Stomach (tissue), 9 donors: ENCODE data around the gene SCARB1. TPM values are rescaled to one million over a fixed set of nuclear protein-coding genes. Genes with fewer than 3 reads are reported as not detected.

Experiments
- DNase-seq, 2 donors: peaks; one replicate each; pipeline versions ENCODE4 v3.0.0 to v3.0.0-alpha.2; 2013 to 2019
- H3K27ac ChIP-seq, 5 donors: fragments of 200-600 bp in 4 of 5; sonication (generic) in 4 of 5; one replicate each; pipeline ENCODE4 v1.5.1; 2013 to 2019; ENCODE audit warnings: mild to moderate bottlenecking in 1 of 5, moderate library complexity in 1 of 5
- H3K27me3 ChIP-seq, 3 donors: fragments of 200-600 bp; sonication (generic); one replicate each; pipeline ENCODE4 v1.5.1; 2017 to 2019; ENCODE audit warnings: mixed run types in 1 of 3
- H3K36me3 ChIP-seq, 4 donors: fragments of 200-600 bp; sonication (generic); 1 replicate in 3 of 4; 2 replicates in 1 of 4; pipeline ENCODE4 v1.5.1; 2016 to 2019
- H3K4me1 ChIP-seq, 4 donors: fragments of 200-600 bp; sonication (generic); one replicate each; pipeline ENCODE4 v1.5.1; 2016 to 2019
- H3K4me3 ChIP-seq, 4 donors: fragments of 200-600 bp; sonication (generic) in 3 of 4; one replicate each; pipeline ENCODE4 v1.5.1; 2016 to 2019; ENCODE audit warnings: mild to moderate bottlenecking in 1 of 4
- H3K9me3 ChIP-seq, 4 donors: fragments of 200-600 bp; sonication (generic); one replicate each; pipeline ENCODE4 v1.5.1; 2016 to 2019
- EP300 ChIP-seq: sonication (generic); formaldehyde crosslinking; IDR thresholded peaks from one replicate; pipeline ENCODE4 v1.6.1; 2017; ENCODE audit warnings: antibody characterized with exemption
- POLR2A ChIP-seq, 4 donors: fragments of 450-650 bp; IDR thresholded peaks; one replicate each; pipeline ENCODE4 v1.6.1; 2016; ENCODE audit warnings: antibody characterized with exemption in 4 of 4, control low read depth in 2 of 4, mild to moderate bottlenecking in 1 of 4, moderate library complexity in 1 of 4
- POLR2AphosphoS5 ChIP-seq, 3 donors: sonication (generic); formaldehyde crosslinking; IDR thresholded peaks; one replicate each; pipeline ENCODE4 v1.6.1; 2016; ENCODE audit warnings: antibody characterized with exemption in 3 of 3
- WGBS, 5 donors: extraction: QIAGEN DNeasy Blood & Tissue Kit in 3 of 5; methylation state at CpG; one replicate each; pipeline versions ENCODE4 v1.1.5 to v1.1.7; 2013 to 2018; 5-methylcytosine and 5-hydroxymethylcytosine counted together
- intact Hi-C: fragments of 100-400 bp; cut with DNase I; formaldehyde crosslinking; loops from one replicate; pipeline ENCODE4 v1.15.1; 2023; ENCODE audit warnings: low total_unique reads
- polyA plus RNA-seq, 3 donors: library from polyadenylated mRNA; stranded (reverse); fragments of 200-250 nt; gene quantifications; one replicate each; pipeline ENCODE4 v1.2.3, GENCODE V29; 2013
- total RNA-seq, 5 donors: library from RNA; depleted of rRNA; stranded (reverse); fragments of >200 nt; gene quantifications; one replicate each; pipeline versions ENCODE4 v1.1.0 to v1.2.3, GENCODE V29; 2014 to 2016
- TF ChIP-seq, protein P1 (sequence below), 7 experiments: fragments of 450-650 bp in 4 of 7; fragments of 200-600 bp in 3 of 7; sonication (generic) in 3 of 7; IDR thresholded peaks; one replicate each; pipeline ENCODE4 v1.5.1; 2016 to 2019; ENCODE audit warnings: antibody characterized with exemption in 7 of 7, control low read depth in 2 of 7, mild to moderate bottlenecking in 1 of 7
- donor health status: healthy with polysubstance abuse.
- donor health status: Bipolar disorder and iron deficiency.
- donor health status: healthy.

The SCARB1 gene
- total and polyA plus RNA-seq, 8 donors: 2.9 to 63.7 (median 8.8) TPM

DNA sequence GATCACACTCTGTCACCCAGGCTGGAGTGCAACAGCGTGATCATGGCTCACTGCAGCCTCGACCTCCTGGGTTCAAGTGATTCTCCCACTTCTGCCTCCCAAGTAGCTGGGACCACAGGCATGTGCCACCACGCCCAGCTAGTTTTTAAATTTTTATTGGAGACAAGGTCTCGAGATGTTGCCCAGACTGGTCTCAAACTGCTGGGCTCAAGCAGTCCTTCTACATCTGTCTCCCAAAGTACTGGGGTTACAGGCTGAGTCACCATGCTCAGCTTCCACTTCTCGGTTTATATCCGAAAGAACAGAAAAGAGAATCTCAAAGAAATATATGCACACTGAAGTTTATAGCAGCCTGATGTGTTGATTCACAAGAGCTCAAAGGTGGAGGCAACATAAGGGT is 107.5 kb downstream of the SCARB1 start:
- Histone ChIP-seq H3K27me3 (no peaks in the 10 kb centered on the region), H3K4me1 (peaks cover 6 to 59% (median 39%) of the 10 kb centered on the region in 4 donors), H3K27ac (peak overlapping the region in 4 of 5 donors; percentile 77 to 89 (median 86)), H3K4me3 (no peak overlapping the region), H3K36me3 (no peaks in the 10 kb centered on the region), H3K9me3 (peaks cover 0 to 3% (median 0%) of the 10 kb centered on the region in 4 donors)
- DNase-seq: no peak
- intact Hi-C loops: no loop called here
- TF ChIP-seq POLR2A (IDR thresholded peaks at IDR 0.05) (no peak), EP300 (no peak), POLR2AphosphoS5 (IDR thresholded peaks at IDR 0.05) (no peak)
- TF ChIP-seq, protein P1, sequence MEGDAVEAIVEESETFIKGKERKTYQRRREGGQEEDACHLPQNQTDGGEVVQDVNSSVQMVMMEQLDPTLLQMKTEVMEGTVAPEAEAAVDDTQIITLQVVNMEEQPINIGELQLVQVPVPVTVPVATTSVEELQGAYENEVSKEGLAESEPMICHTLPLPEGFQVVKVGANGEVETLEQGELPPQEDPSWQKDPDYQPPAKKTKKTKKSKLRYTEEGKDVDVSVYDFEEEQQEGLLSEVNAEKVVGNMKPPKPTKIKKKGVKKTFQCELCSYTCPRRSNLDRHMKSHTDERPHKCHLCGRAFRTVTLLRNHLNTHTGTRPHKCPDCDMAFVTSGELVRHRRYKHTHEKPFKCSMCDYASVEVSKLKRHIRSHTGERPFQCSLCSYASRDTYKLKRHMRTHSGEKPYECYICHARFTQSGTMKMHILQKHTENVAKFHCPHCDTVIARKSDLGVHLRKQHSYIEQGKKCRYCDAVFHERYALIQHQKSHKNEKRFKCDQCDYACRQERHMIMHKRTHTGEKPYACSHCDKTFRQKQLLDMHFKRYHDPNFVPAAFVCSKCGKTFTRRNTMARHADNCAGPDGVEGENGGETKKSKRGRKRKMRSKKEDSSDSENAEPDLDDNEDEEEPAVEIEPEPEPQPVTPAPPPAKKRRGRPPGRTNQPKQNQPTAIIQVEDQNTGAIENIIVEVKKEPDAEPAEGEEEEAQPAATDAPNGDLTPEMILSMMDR (IDR thresholded peaks at IDR 0.05): no peak
- WGBS, 5 donors: 74 to 86% (median 76%) methylated on average over 6 of the region's 6 CpGs

DNA sequence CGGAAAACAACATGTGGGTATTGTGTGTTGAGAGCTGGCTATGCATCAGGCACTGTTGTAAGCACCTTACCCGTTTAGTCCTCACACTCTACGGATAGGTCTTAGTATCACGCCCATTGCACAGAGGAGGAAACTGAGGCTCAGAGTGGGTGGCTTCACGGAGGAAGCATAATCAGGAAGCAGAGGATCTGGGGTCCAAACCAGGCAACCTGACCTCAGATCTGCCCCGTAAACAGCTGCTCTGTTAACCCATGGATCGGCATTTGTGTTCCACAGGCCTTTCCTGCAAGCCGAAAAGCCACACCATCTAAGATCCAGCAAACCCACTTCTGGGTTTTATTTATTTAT is 107.9 kb downstream of the SCARB1 start:
- no peaks in the 10 kb centered on the region for H3K36me3 ChIP-seq
- no peak for DNase-seq
- H3K27me3 ChIP-seq: no peaks in the 10 kb centered on the region
- peak overlapping the region; percentile 42 to 89 (median 84) for H3K27ac ChIP-seq
- intact Hi-C loops: no loop called here
- H3K4me3 ChIP-seq: no peak overlapping the region
- WGBS, 5 donors: 77 to 89% (median 81%) methylated on average over 8 of the region's 8 CpGs
- peaks cover 6 to 62% (median 40%) of the 10 kb centered on the region in 4 donors for H3K4me1 ChIP-seq
- no peak for TF ChIP-seq EP300
- no peak for TF ChIP-seq POLR2A (IDR thresholded peaks at IDR 0.05)
- TF ChIP-seq POLR2AphosphoS5 (IDR thresholded peaks at IDR 0.05): no peak
- TF ChIP-seq, protein P1 (IDR thresholded peaks at IDR 0.05): no peak
- H3K9me3 ChIP-seq: peaks cover 0 to 3% (median 0%) of the 10 kb centered on the region in 4 donors

DNA sequence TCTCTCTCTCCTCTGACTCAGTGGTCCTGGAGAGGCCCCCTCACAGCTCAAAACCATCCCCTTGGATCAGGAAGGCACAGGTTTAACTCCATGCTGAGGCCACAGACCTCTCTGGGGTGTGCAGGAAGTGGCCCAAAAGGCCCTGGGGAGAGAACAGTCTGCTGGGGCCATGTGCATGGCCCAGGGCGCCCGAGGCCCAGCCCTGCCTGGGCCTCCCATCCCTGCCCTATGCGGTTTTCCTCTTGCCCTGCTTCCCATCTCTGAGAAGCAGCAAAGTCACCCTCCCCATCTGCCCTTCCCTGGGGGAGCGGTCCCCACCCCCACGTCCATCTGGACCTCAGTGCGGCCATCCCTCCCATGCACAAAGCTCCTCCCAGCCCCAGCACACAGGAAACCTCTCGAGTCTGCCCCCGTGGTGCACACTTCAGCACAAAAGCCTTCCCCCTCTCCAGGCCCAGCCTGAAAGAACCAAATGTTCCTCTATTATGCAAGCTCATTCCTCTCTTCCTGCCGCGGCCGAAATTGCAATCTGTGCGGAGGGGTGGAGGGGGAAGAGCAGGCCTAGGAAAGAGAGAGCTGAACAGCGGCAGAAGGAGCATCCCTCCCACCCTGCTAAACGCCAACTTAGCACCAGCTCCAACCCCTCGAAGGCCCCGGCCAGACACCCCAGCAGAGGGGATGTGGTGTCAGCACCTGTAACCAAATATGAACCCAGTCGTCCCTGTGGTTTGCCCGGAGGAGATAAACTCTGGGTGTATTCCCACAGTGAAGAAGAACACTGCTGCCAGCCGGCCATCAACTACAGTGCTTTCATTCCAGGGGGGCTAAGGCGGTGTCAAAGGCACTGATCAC is 108.5 kb downstream of the SCARB1 start:
- Histone ChIP-seq H3K36me3 (no peaks in the 10 kb centered on the region), H3K9me3 (peaks cover 0 to 3% (median 0%) of the 10 kb centered on the region in 4 donors), H3K4me1 (peaks cover 6 to 62% (median 43%) of the 10 kb centered on the region in 4 donors), H3K27ac (peak overlapping the region; percentile 59 to 89 (median 84)), H3K4me3 (no peak overlapping the region), H3K27me3 (no peaks in the 10 kb centered on the region)
- peak; percentile 46 to 84 for DNase-seq
- 30 to 43% (median 31%) methylated on average over 20 of the region's 20 CpGs for WGBS, 5 donors
- TF ChIP-seq POLR2AphosphoS5 (IDR thresholded peaks at IDR 0.05) (peak; percentile 74 to 93 (median 84)), EP300 (peak; percentile 90), POLR2A (IDR thresholded peaks at IDR 0.05) (no peak)
- TF ChIP-seq, protein P1 (IDR thresholded peaks at IDR 0.05): no peak
- intact Hi-C loops: no loop called here

DNA sequence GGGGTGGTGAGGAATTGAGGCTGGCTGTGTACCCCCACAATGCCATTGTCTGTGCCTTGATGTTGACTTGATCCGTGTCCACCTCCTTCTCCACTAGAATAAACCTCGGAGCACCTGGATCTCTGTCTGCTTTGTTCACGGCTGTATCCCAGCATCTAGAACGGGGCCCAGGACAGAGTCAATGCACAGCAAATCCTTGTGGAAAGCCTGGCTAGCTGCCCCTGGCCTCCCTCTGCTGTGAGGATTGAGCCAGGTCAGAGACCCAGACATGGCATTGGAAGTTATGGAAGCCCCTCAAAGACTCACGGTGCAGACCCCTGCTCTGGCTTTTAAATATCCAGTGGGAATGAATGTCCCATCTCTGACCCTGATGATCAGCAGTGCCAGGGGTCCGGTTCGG is 109.2 kb downstream of the SCARB1 start:
- TF ChIP-seq EP300: no peak
- no peak for TF ChIP-seq POLR2A (IDR thresholded peaks at IDR 0.05)
- no peak for TF ChIP-seq POLR2AphosphoS5 (IDR thresholded peaks at IDR 0.05)
- TF ChIP-seq, protein P1 (IDR thresholded peaks at IDR 0.05): no peak
- peaks cover 6 to 61% (median 38%) of the 10 kb centered on the region in 4 donors for H3K4me1 ChIP-seq
- intact Hi-C loops: no loop called here

More for the DNA sequence above, 109.2 kb downstream of the SCARB1 start:
- Histone ChIP-seq H3K27ac (peak overlapping the region; percentile 59 to 89 (median 84)), H3K27me3 (no peaks in the 10 kb centered on the region), H3K4me3 (no peak overlapping the region), H3K36me3 (no peaks in the 10 kb centered on the region), H3K9me3 (peaks cover 0 to 3% (median 0%) of the 10 kb centered on the region in 4 donors)
- no peak for DNase-seq
- WGBS, 5 donors: 79 to 91% (median 81%) methylated on average over 7 of the region's 7 CpGs
